AG08395 (cell line): Measurements from ENCODE around the gene KRTAP10-11.
"Not testable (repeated sequence)": the region's sequence is repeated elsewhere in the genome, so short reads cannot be mapped to it uniquely, and the experiment has no call there.

Experiments
- DNase-seq: peaks from one replicate; pipeline ENCODE4 v3.0.0; 2012; ENCODE audit warnings: mixed read lengths, low spot score

KRTAP10-11 gene, protein sequence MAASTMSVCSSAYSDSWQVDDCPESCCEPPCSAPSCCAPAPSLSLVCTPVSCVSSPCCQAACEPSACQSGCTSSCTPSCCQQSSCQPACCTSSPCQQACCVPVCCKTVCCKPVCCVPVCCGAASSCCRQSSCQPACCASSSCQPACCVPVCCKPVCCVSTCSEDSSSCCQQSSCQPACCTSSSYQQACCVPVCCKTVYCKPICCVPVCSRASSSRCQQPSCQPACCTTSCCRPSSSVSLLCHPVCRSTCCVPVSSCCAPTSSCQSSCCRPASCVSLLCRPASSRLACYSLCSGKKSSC

DNA sequence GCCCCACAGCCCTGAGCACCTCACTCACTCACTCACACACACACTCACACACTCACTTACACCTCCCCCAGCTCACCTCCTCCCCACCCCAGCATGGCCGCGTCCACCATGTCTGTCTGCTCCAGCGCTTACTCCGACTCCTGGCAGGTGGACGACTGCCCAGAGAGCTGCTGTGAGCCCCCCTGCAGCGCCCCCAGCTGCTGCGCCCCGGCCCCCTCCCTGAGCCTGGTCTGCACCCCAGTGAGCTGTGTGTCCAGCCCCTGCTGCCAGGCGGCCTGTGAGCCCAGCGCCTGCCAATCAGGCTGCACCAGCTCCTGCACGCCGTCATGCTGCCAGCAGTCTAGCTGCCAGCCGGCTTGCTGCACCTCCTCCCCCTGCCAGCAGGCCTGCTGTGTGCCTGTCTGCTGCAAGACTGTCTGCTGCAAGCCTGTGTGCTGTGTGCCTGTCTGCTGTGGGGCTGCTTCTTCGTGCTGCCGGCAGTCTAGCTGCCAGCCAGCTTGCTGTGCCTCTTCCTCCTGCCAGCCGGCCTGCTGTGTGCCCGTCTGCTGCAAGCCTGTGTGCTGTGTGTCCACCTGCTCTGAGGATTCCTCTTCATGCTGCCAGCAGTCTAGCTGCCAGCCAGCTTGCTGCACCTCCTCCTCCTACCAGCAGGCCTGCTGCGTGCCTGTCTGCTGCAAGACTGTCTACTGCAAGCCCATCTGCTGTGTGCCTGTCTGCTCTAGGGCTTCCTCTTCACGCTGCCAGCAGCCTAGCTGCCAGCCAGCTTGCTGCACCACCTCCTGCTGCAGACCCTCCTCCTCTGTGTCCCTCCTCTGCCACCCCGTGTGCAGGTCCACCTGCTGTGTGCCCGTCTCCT, at the start of gene KRTAP10-11:
Gene KRTAP10-11, plus strand, starts transcription at position 49 of the 856 bp plus-strand sequence. Its CDS starts 45 bp downstream, at position 94.
- DNase-seq, result not testable (repeated sequence)

DNA sequence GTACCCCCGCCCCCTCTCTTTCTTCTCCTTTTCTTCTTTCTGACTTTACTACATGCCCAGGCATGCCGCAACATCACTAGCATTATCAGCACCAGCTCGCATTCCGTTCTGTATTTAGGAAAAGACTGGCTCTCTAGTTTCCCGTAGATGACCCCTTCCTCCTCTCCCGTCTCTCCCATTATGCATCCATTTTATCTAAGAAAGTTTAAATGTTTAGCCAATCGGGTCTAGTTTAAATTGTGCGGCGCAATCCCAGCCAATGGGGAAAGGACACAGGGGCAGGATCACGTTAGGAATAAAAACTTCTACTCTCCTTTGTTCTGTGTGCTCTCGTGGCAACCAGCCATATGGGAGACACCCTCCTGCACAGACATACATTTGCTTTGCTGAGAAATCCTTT, 48.2 kb upstream of the KRTAP10-11 start:
- no peak for DNase-seq

DNA sequence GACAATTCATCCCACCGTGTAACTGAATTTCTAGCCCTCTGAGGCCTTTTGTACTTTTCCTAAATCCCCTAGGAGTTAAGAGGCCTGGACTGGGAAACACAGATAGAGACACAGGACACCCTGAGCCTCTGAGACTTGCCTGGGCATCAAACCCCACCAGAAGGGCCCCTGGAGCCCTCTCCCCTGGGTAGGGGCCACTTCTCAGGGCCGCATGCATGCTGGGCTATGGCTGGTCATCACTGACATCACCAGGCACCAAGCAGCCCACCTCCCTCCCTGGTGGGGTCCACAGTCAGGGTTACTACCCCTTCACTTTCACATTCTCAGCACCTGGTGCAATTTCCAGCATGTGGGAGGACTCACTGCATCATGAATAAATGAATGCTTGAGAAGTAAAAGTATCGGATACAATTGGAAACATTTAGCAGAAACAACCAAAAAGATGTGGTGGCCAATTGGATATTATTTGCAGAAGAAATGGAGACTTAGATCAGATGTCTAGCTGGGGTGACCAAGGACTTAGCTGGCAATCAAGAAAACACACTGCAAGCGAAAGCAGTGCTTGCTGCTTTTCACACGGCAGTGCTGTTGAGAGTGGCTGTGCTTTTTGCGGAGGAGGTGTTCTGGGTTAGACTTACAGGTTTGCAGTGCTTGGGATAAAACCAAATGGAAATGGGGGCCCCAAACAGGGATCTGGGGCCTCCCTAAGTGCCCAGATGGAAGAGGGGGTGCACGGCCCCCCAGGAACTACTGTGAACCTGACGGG, 46.8 kb upstream of the KRTAP10-11 start:
- DNase-seq, result no peak

DNA sequence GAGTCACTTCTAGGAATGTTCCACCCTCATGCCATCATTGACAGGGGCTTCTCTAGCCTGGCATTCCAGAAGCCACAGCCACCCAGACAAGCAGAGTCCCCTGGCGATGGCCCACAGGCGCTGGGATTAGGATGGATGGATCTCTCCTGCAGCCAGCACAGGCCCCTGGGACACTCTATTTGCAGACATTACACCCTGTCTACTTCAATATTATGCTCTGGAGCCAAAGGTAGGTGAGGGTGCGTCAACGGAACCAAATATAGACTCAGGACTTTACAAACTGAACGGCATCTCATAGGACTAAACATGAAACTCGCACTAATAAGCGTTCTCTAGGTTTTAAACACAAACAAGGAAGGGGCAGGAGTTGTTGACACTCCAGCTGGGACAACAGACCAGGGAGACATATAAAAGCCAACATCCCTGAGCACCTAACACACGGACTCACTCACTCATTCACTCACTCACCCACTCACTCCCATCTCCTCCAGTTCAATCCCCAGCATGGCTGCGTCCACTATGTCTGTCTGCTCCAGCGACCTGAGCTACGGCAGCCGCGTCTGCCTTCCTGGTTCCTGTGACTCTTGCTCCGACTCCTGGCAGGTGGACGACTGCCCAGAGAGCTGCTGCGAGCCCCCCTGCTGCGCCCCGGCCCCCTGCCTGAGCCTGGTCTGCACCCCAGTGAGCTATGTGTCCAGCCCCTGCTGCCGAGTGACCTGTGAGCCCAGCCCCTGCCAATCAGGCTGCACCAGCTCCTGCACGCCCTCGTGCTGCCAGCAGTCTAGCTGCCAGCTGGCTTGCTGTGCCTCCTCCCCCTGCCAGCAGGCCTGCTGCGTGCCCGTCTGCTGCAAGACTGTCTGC, 45.9 kb upstream of the KRTAP10-11 start, which contains the start of gene KRTAP10-7:
Gene KRTAP10-7, plus strand, starts transcription at position 480 of the 861 bp plus-strand sequence. Its CDS starts 25 bp downstream, at position 505.
- DNase-seq, result not testable (repeated sequence)

DNA sequence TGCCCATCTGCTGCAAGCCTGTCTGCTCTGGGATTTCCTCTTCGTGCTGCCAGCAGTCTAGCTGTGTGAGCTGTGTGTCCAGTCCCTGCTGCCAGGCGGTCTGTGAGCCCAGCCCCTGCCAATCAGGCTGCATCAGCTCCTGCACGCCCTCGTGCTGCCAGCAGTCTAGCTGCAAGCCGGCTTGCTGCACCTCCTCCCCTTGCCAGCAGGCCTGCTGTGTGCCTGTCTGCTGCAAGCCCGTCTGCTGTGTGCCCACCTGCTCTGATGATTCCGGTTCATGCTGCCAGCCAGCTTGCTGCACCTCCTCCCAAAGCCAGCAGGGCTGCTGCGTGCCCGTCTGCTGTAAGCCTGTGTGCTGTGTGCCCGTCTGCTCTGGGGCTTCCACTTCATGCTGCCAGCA, 45.1 kb upstream of the KRTAP10-11 start:
- DNase-seq, result not testable (repeated sequence)

DNA sequence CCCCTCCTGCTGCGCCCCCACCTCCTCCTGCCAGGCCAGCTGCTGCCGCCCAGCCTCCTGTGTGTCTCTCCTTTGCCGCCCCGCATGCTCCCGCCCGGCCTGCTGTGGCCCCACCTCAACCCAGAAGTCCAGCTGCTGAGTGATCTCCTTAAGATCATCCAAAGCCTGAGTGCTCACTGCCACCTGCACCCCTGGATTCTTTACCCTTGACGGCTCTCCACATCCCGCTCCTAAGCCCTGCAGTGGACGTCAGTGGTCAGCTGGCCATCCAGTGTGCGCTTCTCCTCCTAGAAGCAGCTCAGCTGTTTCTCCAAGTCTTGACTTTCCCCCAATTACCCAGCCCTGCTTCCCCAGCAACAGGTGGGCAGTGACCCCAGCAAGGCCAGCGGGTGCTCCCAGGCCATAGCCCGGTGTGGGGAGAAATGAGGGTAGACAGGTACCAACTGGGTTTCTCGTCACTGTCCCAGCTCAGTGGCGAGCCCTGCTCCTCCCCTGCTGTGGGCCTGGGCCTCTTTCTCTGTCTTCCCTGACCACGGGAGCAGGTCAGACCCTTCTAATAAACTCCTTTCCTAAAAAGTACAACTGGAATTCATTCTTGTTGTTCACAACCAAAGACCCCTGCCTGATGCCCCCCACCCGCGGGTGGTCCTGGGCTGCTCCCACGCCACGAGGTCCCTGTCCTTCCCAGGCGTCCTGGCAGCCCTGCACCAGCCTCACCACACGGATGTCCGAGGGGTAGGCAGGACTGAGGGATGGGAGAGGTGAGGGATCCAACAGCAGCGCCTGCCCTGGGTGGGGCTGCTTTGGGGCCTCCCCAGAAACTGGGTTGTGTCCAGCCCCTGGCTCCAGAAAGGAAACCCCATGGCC, 44.4 kb upstream of the KRTAP10-11 start:
- DNase-seq, result no peak

DNA sequence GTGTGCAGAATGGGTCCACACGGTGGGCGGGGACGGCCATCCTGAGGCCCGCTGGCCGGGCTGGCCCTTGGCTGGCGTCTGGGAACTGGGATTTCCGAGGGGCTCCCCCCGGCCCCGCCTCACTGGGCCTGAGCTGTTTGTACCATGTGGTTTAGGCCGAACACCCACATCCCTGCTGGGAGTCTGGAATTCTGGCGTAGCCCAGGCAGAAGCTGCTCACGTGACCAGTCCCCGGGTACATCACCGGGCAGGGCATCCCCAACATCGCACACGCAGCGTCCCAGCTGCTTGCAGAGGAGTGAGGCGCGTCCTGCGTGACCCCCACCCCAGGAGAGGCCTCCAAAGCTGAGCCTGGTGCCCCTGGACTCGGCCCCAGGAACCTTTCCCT, 43.8 kb upstream of the KRTAP10-11 start:
- DNase-seq, result no peak

DNA sequence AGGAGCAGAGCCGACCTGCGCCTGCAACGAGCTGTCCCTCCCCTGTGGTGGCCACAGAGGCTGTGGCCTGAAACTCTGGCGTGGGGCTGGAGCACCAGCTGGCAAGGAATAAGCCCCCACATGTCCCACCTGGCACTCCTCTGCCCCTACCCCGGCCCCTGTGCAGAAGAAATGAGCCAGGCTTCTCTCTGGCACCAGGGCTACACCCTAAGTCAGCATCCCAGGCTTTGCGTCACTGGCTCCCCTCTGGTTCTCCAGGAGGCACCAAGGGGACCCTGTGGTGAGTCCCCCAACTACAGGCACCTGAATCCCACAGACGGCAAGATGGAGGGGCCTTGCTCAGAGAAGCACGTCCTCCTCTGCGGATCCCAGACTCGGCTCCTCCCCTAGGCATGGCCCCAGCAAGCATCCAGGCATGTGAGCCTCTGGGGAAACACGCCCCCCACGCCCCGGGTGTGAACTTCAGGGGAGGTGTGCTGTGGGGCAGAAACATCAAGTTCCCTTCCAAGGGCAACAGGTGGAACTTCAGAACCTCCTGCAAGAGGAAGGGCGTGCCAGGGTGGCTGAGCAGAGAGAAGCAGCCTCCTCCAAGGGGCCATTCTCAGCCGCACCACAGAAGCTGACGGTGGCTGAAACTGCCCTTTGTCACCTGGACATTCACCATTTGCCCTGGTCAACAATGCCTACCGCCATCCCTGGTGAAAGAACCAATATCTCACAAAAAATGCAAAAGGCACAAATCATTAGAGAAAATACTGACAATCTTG, 42.9 kb upstream of the KRTAP10-11 start:
- no peak for DNase-seq

DNA sequence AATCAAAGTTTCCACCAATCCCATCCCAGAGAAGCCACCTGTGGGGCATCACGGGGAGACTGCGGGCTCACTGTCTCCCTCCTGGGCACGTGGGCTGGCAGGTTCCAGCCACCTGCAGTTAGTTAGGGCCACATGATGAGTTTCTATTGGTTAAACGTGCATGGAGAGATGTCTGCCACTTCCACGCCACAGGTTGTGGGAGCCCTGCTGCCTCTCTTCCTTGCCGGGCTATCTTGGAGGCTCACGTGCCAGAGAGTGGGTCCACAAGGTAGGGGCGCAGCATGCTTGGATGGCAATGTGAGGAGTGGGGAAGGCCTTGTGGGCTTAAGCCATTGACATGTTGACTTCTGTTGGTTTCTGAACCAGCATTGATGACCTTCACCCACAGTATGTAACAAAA, 42.3 kb upstream of the KRTAP10-11 start:
- DNase-seq, result no peak

DNA sequence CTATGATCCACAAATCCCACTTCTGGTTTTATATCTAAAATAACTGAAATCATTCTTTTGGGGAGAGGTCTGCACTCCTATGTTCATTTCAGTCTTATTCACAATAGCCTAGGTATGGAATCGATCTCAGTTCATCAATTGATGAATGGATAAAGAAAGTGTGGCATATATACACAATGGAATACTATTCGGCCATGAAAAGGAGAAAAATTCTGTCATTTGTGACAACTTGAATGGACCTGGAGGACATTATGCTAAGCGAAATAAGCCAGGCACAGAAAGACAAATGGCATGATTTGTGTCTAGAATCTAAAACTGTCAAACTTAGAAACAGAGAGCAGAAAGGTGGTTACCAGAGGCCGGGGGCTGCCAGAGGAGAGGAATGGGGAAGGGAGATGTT, 39.7 kb upstream of the KRTAP10-11 start:
- DNase-seq, result no peak

DNA sequence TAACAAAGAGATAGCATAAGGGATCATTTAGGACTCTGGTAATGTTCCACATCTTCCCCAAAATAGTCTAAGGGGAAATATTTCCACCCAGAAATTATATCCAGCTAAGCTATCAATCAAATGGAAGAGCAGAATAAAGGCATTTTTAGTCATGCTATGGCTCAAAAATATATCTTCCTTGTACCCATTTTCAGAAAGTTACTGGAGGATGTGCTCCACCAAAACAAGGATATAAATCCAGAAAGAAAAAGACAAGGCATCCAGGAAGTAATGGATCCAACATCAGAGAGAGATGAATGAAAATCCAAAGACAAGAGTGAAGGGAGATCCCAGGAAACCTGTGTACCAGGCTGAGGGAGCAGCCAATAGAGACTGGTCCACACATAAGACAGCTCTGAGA, 37.0 kb upstream of the KRTAP10-11 start:
- no peak for DNase-seq

DNA sequence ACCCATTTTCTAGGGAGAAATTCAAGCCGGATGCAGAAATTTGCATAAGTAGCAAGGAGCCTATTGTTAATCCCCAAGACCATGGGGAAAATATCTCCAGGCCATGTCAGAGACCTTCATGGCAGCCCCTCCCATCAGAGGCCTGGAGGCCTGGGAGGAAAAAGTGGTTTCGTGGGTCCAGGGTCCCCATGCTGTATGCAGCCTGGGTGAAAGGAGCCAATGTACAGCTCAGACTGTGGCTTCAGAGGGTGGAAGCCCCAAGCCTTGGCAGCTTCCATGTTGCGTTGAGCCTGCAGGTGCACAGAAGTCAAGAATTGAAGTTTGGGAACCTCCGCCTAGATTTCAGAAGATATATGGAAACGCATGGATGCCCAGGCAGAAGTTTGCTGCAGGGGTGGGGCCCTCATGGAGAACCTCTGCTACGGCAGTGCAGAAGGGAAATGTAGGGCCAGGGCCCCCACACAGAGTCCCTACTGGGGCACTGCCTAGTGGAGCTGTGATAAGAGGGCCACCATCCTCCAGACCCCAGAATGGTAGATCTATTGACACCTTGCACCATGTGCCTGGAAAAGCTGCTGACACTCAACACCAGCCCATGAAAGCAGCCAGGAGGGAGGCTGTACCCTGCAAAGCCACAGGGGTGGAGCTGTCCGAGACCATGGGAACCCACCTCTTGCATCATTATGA, 35.9 kb upstream of the KRTAP10-11 start:
- not testable (repeated sequence) for DNase-seq

DNA sequence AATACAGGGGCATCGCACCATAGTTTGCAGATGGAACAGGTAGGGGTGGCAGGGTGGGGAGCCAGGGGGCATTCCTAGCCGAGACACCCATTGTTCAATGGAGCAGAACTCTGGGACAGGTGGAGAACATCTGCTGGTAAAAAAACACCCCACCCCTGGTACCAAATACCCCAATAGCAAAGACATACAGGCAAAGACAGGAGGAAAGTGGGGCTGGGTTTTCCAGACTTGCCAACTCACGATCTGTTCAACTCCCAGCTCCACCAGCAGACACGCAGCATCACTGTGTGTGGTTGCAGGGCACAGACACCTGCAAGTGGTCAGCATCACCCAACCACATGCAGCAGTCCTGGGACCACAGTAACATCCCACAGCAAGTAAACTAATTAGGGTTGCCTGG, 34.7 kb upstream of the KRTAP10-11 start:
- DNase-seq, result no peak

DNA sequence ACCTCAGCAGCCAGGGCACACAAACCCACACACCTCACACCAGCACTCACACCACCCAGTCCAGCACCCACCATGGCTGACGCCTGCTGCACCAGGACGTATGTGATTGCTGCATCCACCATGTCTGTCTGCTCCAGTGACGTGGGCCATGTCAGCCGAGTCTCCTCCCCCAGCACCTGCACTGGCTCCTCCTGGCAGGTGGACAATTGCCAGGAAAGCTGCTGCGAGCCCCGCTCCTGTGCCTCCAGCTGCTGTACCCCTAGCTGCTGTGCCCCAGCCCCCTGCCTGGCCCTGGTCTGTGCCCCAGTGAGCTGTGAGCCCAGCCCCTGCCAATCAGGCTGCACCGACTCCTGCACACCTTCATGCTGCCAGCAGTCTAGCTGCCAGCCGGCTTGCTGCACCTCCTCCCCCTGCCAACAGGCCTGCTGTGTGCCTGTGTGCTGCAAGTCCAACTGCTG, 34.2 kb upstream of the KRTAP10-11 start, which contains the start of gene KRTAP10-8:
Gene KRTAP10-8, plus strand, starts transcription at position 51 of the 458 bp plus-strand sequence. Its CDS starts 22 bp downstream, at position 73.
- DNase-seq, result no peak

DNA sequence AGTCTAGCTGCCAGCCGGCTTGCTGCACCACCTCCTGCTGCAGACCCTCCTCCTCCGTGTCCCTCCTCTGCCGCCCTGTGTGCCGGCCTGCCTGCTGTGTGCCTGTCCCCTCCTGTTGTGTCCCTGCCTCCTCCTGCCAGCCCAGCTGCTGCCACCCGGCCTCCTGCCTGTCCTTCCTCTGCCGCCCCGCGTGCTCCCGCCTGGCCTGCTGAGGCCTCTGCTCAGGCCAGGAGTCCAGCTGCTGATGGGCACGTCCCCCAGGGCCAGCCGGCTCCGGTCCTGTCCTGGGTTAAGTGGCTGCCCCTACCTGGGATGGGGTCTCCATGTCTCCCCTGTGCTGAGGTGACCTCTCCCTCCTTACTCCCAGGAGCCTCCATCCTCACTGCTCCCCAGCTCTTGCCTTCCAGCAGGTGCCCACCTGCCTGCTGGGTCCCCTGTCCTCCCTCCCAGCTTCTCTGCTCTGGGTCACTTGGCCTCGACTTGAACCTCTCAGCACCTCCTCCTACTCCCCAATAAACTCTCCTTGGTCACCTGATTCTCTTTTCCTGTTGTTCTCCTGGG, 33.5 kb upstream of the KRTAP10-11 start:
- DNase-seq, result no peak

DNA sequence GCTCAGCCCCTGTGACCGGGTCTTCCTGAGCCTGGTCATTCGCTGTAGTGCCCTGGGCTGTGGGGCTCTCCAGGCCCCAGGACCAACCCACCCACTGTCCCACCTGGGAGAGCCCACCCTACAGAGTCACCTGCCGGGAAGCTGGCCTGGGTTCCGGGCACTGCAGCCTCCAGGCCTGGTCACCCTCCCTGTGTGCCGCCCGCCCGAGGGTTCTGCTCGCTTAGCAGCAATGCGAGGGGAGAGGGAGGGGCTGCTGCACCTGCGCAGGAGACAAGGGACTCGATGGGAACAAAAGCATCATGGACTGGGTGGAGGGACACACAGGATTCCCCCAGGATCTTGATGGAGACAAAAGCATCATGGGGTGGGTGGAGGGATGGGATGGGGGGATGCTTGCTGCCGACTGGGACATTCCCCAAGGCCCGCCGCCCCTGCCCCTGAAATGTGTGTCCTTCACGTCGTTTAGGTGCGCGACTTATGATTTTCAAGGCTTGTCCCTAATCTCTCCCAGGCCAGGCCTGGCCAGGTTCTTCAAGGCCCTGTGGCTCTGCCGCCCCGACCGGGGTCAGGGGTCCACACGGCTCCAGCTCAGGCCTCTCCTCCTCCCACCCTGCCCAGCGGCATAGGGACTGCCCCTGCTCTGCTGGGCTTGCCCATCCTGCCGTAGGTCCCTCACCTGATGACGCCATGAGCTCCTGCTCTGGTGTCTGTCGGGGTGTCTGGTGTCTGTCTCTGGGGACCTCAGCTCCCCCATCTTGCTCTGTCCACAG, 32.6 kb upstream of the KRTAP10-11 start:
- no peak for DNase-seq

DNA sequence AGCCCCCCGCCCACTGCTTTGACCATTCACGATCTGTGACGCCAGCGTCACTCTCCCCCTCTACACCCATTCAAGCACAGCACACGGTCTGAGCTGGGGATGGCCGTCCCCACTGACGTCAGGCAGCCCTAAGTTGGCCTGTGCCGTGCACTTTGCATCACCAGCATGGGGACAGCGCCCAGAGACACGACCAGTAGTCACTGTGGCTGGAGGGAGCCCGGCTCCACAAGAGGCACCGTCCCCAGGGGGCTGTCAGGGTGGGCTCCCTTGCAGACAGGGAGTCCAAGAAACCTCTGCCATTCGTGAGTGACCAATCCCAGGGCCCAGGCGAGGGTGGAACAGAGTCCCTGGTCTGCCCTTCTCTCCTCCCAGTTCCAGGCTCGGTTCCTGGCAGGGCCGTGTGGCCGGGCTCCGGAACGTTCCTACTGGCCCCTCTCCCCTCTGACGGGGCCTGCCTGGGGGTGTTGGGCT, 32.0 kb upstream of the KRTAP10-11 start:
- DNase-seq, result no peak
